ENCODE results near the gene ATXN8OS.
"Not testable (repeated sequence)": the region's sequence is repeated elsewhere in the genome, so short reads cannot be mapped to it uniquely, and the experiment has no call there.

ATXN8OS gene

GRCh38 chr13:70107498-70108281 lies at the start of gene ATXN8OS:
Gene ATXN8OS, plus strand, starts transcription at chr13:70107826.
- no peak for DNase-seq

- no peak for DNase-seq
Measured at GRCh38 chr13:70080012-70080411, 27.6 kb upstream of the ATXN8OS start.

GRCh38 chr13:70087247-70087646 lies 20.4 kb upstream of the ATXN8OS start:
- DNase-seq: no peak

- no peak for DNase-seq
Measured at GRCh38 chr13:70088926-70089325, 18.7 kb upstream of the ATXN8OS start.

GRCh38 chr13:70090036-70090723 lies 17.4 kb upstream of the ATXN8OS start:
- DNase-seq: no peak

GRCh38 chr13:70098669-70099068 lies 9.0 kb upstream of the ATXN8OS start:
- DNase-seq: no peak

- no peak for DNase-seq
Measured at GRCh38 chr13:70104481-70104880, 3.1 kb upstream of the ATXN8OS start.

- DNase-seq: no peak
Measured at GRCh38 chr13:70107125-70107497, 515 bp upstream of the ATXN8OS start.

- no peak for DNase-seq
Measured at GRCh38 chr13:70108356-70109105, 905 bp downstream of the ATXN8OS start, which contains the start of gene KLHL1. Gene KLHL1, minus strand, starts transcription at chr13:70108452. Its CDS starts 753 bp downstream, at chr13:70107699.

GRCh38 chr13:70117338-70117905 lies 9.8 kb downstream of the ATXN8OS start:
- DNase-seq: no peak

- DNase-seq: no peak
Measured at GRCh38 chr13:70125693-70126092, 18.1 kb downstream of the ATXN8OS start.

- no peak for DNase-seq
Measured at GRCh38 chr13:70128098-70128497, 20.5 kb downstream of the ATXN8OS start.

GRCh38 chr13:70142658-70143057 lies 35.0 kb downstream of the ATXN8OS start:
- DNase-seq: not testable (repeated sequence)

- DNase-seq: no peak
Measured at GRCh38 chr13:70162141-70162540, 54.5 kb downstream of the ATXN8OS start.

GRCh38 chr13:70170689-70171088 lies 63.1 kb downstream of the ATXN8OS start:
- no peak for DNase-seq

GRCh38 chr13:70171151-70171550 lies 63.5 kb downstream of the ATXN8OS start:
- no peak for DNase-seq

GRCh38 chr13:70172946-70173597 lies 65.4 kb downstream of the ATXN8OS start:
- no peak for DNase-seq

- DNase-seq: no peak
Measured at GRCh38 chr13:70173598-70173959, 66.0 kb downstream of the ATXN8OS start.

GRCh38 chr13:70178346-70178745 lies 70.7 kb downstream of the ATXN8OS start:
- DNase-seq: no peak

Measured in suppressor macrophage treated with lipopolysaccharide for 4 hours (primary cell).